HG03175 (cell line): ENCODE data around the gene GALNT10.
"Not testable (repeated sequence)": the region's sequence is repeated elsewhere in the genome, so short reads cannot be mapped to it uniquely, and the experiment has no call there.

Experiments
- ATAC-seq: cut with Tn5 transposase; IDR thresholded peaks from one replicate; pipeline ENCODE4 v1.9.1; 2021; ENCODE audit warnings: mild to moderate bottlenecking, moderate library complexity; ENCODE audit not compliant: unreplicated experiment

Gene GALNT10, protein sequence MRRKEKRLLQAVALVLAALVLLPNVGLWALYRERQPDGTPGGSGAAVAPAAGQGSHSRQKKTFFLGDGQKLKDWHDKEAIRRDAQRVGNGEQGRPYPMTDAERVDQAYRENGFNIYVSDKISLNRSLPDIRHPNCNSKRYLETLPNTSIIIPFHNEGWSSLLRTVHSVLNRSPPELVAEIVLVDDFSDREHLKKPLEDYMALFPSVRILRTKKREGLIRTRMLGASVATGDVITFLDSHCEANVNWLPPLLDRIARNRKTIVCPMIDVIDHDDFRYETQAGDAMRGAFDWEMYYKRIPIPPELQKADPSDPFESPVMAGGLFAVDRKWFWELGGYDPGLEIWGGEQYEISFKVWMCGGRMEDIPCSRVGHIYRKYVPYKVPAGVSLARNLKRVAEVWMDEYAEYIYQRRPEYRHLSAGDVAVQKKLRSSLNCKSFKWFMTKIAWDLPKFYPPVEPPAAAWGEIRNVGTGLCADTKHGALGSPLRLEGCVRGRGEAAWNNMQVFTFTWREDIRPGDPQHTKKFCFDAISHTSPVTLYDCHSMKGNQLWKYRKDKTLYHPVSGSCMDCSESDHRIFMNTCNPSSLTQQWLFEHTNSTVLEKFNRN

DNA sequence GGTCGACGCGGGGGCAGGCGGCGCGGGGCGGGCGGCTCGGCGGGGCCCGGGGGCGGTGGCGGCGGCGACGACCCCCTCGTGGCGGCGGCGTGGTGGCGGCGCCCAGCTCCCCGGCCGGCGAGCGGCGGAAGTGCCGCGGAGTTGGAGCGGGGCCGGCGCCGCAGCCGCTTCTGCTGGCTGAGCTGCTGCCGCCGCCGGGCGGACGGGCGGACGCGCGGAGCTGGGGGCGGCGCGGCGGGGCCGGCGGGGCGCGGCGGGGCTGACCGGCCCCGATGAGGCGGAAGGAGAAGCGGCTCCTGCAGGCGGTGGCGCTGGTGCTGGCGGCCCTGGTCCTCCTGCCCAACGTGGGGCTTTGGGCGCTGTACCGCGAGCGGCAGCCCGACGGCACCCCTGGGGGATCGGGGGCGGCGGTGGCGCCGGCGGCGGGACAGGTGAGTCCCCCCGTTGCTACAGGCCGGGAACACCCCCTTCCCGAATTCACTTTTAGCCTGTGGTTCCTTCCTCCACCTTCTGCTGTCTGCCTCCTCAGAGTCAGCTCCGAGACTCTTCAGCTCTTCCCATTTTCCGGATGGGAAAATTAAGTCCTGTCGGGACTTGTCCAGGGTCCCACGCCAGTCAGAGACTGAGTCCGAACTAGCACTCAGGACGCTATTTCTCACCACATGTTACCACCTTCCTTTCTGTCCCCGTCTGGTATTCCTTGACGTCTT lies at the start of gene GALNT10:
TSS of gene GALNT10 (plus strand) at position 139 of the 710 bp plus-strand sequence. CDS start at position 273, 134 bp downstream.
- peak; percentile 73 for ATAC-seq

DNA sequence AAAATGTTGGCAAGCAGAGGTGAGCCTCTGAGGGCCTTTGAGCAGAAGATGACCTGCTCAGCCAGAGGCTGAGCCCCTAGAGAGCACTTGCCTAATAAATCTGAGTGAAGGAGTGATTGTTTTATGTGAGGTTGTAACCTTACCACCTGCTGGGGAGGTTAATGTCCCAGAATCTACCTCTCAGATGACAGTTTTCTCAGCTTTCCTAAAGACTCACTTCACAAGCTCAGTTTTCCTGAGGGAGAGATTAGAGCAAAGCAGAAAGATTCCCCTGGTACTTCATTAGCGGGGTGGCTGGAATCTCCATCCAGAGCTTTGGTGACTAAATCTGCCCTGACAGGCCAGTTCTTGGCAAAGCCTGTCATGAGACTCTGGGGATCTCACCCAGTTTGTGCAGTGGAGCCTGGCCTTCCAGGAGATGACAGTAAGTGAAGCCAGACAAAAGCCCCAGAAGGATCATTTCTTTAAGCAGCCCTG lies 48.8 kb upstream of the GALNT10 start:
- no peak for ATAC-seq

DNA sequence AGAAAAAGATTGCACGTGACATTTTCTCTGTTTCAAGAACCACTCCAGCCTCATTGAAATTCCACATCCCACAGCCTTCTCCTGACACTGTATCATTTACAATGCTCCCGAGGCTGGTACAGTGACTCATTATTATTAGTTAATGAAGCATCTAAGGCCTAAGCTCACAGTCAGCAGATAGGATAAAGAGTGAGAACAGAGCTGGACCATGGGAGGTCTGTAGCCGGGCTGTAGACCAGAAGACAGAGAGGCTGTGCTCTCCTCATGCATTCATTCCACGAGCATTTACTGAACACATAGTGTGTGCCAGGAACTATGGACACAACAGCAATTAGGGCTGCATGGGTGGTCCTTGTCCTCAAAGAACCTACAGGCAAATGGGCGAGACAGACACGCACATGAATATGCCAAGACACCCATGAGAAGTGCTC lies 47.3 kb upstream of the GALNT10 start:
- ATAC-seq, result no peak

DNA sequence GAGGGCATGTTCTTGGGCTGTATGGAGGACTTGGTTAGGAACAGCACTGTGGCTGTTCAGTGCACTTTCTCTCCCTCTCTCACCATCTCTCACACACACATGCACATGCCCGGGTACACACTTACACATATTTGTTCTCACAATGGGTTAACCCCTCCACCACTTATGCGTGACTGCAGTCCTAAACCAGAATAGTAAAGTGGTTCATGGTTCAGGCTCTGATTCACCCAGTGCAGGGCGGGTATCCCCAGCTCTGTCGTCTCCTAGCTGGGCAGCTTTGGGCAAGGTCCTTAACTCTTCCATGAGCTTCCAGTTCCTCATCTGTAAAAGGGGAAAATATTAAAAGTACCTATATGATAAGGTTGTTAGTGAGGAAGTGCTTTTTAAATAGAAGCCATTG lies 45.3 kb upstream of the GALNT10 start:
- no peak for ATAC-seq

DNA sequence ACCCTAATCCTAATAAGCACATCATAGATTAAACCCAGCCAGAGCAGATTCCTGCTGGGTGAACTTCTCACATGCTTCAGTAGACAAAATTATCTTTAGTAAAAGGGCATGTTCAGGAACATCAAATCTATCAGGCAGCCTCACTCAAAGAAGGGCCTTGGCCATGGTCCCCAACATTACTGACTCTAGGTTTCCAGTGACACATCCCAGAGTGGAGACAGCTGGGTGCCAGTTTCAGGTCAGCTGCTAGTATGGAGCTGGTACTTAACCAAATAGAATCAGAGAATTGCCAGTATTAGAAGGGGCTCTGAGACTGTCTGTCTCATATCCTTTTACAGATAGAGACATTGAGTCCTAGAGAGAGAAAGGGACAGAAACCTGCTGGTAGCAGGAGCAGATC lies 44.1 kb upstream of the GALNT10 start:
- ATAC-seq, result no peak

DNA sequence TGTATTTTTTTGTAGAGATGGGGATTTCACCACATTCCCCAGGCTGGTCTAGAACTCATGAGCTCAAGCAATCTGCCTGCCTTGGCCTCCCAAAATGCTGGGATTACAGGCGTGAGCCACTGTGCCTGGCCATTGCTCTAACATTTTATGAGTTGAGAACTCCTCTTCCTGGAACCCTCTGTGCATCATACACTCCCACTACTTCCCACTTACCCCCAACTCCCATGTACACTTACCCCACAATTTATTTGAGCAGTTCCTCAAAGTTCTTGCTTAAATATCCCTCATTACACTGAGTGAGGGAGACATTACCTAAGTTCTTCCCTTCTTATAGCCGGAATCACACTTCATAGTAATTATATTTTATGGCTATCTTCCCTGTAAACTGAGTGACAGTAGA lies 42.9 kb upstream of the GALNT10 start:
- no peak for ATAC-seq

DNA sequence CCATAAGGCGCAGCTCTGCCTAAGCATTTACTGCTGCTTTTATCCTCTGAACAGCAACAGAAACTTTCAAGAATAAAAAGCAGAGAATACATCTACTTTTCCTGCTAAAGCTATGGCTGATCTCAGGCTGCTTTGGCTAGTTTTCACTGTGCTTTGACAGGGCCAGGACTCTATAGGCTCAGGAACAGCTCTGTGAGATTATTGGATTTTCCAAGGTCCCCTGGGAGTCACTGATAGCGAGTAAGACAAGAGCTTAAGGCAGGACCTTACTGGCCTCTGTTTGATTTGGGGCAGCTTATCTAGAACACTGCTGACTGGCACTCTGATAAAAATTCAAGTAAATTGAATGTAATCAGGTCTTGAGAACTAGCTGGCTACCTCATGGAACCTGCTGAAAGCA lies 40.1 kb upstream of the GALNT10 start:
- ATAC-seq, result not testable (repeated sequence)

DNA sequence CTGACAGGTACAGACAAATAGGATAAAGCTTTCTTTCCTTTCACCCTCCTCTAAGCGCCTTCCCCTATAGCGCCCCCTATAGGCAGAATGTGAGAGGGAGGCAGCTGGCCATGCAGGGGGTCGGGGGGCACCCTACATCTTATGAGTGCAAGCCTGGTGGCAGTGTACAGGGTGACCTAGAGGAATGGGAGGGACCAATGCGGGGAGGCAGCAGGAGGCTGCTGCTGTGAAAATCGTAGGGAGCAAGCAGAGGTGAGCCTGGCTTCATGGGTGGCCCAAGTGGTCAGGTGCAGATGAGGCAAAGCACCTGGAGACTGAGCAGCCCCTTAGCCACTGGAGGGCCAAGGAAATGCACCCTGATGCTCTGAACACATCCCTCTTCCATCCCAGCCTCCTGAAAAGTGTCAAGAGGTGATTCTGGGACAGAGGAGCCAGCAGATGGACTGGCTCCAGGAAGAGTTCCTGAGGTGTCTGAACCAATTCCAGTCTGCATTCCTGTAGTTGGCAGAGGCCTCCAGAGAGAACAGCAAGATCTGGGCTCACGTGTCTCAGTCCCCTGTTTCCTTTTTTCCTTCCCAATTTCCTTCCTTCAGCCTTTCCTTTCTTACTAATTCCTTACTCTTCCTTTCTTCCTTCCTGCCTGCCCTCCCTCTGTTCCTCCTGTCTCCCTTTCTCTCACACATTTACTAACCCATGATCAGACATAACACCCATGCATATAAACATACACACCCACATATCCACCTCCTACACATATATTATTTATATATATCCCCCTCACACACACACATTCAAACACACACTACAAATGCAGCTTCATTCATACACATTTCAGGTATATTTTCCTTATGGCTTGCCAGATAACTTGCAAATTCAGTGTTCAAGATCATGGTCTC lies 32.8 kb upstream of the GALNT10 start:
- no peak for ATAC-seq

DNA sequence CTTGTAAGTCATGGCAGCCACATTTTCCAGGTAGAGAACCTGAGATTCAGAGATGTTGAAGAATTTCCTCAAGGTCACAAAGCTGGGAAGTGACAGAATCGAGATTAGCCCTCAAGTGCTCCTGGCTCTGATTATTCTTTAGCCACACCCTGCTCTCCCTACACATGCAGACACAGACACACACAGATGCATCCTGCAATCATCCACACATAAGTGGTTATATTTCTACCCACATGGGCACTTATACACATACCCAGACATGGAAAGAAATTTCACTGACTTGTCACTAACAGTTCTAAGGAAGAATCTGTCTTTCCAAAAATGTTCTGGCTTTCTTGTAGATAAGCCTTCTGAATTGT lies 32.2 kb upstream of the GALNT10 start:
- no peak for ATAC-seq

DNA sequence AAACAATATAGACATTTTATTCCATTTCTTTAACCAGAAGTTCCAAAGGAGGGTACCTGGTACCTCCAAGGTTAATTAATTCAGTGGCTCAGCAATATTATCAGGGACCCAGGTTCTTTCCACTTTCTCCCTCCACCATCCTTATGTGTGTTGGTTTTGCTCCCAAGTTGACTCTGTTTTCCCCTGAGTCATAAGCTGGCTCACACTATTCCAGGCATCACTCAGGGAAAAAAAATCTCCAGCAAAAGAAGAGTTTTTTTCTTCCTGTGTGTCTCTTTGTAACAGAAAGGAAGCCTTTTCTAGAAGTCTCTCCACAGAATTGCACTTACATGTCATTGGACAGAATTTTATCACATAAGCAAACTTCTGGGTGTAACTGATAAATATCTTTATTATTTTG lies 31.2 kb upstream of the GALNT10 start:
- ATAC-seq, result no peak

DNA sequence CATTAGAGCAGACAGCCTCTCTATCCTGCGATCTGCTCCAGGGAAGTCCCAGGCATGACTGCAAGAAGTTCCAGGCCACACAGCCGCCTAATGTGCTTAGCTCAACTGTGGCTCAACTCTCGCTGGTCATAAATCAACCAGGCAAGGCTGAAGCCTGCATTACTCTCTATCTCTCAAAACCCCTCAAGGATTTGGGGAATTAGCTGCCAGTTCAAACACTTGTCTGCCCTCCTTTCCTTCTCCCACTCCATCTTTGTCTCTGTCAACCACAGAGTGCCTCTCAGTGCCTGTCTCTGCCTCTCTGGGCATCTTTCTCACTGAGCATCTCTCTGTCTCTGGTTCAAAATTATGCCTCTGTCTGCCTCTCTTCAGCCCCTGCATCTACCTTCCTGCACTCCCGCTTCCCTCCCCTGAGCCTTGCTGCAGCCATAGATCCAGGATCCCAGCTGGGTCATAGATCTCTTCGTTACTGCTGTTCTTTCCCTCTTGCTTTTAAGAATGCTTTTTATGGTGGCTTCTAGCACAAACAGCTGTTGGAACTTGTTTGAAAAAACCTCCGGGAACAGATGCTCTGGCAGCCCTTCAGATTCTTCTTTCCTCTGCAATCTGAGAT lies 27.9 kb upstream of the GALNT10 start:
- ATAC-seq, result no peak

DNA sequence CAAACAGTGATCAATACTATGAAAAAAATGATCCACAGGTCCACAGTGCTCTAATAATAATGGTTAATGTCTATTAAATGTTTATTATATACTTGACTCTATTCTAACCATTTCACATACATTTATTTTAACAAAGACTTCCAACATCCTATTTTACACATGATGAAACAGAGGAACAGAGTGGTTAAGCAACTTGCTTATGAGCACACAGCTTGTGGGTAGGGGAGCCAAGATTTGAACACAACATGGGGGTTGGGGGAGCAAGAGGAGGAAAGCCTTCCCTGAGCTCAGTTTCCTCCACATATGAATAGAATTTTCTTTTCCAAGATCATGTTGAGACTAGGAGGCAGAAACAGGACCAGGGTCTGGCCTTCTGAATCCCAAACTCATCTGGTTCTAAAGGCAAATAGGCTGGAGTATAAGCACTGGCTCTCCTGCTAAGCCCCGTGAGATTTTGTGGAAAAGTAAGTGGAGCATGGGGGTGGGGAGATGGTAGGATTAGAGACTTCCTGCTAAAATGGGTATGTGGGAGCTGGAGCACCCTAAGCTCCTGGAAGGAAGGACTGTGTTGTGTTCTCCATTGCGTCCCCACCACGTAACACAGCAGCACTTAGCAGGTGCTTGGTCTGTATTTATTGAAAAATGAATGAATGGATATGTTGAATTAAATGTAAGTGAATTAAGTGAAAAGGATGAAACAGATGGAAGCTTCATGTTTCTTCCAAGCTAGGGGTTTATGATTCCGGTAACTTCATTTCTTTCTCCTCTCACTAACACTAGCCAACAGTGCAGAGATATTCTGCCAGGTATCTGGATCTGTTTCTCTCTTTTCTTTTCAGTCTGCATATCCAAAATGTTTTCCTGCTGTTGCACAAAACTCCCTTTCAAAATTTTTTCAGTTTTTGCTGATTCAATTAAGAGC lies 26.9 kb upstream of the GALNT10 start:
- ATAC-seq, result no peak

DNA sequence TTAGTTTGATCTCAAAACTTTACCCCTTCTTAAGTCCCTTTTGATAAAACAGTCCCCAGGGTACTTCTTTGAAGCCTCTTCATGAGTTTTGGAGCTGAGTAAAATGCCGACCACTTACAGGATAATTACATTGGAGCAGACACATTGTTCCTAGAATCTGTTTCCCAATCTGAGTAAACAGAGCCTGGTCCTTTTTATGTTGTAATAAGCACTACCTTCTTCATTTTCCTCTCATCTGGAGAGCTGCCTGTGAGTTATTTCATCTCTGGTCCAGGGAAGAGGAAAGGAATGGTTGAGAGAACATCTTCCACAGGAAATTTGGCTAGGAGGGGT lies 26.3 kb upstream of the GALNT10 start:
- ATAC-seq, result no peak

DNA sequence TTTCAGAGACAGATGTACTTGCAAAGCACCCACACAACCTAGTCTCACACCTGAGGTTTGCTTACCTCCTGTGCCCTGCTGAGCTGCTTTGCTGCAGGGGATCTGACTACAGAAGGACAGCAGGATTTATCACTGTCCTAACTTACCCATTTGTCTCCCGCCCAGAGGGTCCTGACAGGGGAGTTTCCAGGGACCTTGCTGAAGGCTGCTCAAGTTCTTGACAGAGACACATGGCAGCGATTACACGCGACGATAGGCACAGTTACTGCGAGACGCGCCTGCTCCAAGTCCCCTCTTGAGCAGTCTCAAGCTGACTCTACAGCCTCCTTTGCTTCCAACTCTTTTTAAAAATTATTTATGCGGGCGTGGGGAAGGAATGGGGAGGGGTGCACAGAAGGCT lies 24.6 kb upstream of the GALNT10 start:
- ATAC-seq, result no peak

DNA sequence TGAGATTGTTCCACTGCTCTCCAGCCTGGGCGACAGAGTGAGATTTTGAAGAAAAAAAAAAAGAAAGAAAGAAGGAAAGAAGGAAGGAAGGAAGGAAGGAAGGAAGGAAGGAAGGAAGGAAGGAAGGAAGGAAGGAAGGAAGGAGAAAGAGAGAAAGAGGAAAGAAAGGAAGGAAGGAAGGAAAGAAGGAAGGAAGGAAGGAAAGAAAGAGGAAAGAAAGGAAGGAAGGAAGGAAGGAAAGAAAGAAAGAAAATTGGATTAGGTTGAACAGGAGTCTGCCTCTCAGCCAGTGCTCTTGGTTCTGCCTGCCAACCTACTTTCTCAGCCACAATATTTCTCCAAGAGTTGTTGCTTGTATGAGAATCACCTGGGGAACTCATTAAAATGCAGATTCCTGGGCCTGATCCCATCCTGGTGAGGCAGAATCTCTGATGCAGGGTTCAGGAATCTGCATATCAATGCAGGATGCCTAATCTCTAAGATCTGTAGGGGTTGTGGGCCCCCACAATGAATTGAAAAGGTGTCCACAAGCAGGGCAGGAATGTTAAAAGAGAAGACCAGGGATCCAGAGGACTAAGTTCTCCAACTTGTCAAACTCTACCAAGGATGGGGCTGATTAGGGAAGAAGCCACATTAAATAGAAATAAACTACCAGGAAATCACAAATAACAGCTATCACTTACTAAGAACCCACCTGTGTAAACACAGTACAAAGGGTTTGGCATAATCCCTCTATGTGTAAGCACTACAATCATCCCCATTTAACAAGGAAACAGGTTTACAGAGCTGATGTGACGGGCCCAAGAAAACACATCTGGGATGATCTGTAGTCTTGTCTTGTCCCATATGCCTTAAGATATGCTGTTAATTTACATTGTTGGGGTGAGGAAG lies 23.4 kb upstream of the GALNT10 start:
- no peak for ATAC-seq

DNA sequence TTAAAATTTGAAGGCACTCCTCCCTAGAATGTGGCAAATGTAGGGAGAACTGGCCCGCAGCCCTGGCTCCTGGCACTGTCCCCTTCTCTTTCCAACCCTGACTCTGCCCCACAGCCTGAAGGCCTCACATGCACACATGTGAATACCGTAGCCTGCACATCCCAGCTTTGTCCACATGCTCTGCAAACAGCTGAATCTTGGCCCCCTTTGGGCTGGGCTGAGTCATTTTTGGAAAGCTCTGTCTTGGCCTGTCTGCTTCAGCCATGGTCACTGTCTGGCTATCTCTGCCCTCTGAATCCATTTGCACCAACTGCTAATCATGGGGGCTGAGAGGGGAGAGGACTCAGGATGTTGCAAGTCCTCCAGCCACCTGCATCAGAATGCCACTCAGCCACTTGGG lies 22.1 kb upstream of the GALNT10 start:
- ATAC-seq, result no peak

DNA sequence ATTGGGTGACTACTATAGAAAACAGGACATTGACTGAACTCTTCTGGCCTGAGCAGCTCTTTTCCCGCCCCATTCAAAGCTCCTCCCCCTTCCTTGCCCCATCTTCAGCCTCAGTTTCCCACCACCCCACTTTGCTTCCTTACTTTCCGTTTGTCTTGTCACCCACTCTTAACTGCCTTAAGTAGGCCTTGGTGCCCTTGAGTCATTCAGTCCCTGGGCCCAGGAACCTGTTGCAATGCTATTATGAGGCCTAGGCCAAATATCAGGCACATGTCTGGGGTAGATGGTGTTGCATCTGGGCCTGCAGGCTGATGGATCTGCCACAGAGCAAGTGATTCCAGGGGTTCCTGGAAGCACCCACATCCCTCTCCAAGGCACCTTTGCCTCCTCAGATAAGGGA lies 17.7 kb upstream of the GALNT10 start:
- ATAC-seq, result no peak

DNA sequence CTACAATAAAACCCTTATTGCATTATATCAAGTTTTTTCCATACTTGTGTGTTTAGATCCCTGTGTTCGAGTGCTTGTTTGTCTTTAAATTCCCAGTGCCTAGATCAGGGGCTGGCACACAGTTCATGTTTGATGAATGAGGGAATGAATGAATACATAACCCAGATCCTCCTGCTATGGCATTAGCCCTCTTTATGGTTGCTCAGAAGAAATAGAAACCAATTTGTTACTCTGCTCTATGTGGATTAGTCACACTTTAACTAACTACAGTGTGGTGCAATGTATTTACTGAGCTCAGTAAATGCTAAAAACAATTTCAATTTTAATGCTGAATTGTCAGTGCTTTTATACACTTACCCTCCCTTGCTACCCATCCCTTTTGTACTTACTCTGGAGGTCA lies 16.4 kb upstream of the GALNT10 start:
- no peak for ATAC-seq

DNA sequence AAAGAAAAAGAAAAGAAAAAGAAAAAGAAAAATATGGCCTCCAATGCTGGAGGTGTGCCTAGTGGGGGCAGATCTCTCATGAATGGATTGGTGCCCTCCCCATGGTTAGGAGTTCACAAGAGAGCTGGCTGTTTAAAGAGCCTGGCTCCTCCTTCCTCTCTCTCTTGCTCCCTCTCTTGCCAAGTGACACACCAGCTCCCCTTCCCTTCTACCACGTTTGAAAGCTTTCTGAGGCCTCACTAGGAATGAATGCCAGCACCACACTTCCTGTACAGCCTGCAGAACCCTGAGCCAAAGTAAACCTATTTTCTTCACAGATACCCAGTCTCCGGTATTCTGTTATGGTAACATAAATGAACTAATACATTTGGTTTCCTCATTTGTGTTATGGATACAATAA lies 14.4 kb upstream of the GALNT10 start:
- no peak for ATAC-seq
